Activated T-helper 1 cell treated with Interleukin-2 at 50 U/mL for 16 hours (primary cell): ENCODE measurements around the gene C2CD4C.
"Not testable (repeated sequence)": the region's sequence is repeated elsewhere in the genome, so short reads cannot be mapped to it uniquely, and the experiment has no call there.

Source experiments
- DNase-seq: peaks from one replicate; pipeline ENCODE4 v3.0.0-alpha.2; 2020; ENCODE audit warnings: low read depth

C2CD4C gene, protein sequence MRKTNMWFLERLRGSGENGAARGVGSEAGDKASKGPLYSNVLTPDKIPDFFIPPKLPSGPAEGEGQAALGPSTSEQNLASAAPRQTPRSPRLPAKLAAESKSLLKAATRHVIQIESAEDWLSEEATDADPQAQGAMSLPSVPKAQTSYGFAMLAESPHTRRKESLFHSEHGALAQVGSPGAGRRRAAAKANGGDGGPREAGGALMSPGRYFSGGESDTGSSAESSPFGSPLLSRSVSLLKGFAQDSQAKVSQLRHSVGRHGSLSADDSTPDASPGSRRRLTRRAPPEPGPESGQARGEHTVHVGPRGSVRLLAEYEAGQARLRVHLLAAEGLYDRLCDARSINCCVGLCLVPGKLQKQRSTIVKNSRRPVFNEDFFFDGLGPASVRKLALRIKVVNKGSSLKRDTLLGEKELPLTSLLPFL

DNA sequence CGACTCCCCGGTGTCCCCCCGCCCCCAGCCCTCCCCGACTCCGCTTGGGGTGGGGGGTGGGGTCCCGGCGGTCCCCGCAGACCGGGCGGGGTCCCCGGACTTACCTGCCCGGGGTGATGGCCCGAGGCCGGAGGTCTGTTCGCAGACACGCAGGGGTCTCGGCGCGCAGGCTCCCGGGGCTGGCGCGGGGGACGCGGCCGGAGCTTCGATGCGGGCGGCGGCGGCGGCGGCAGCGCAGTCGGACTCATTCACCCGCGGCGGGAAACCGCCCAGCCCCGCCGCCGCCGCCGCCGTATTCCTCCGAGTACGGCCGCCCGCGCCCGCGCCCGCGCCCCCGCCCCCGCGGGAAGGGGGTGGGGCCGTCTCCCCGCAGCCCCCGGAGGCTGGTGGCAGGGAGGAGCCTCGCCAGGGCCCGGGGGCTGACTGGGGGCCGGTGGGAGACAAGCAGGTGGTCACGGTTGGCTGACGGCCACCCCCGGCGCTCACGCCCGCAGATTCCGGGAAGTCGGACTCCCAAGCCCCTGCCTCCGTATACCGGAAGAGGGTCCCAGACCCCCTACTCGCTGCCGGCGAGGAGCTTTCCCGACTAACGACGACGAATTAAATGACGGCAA, at the start of gene C2CD4C:
TSS of gene C2CD4C (minus strand) at position 246 of the 614 bp plus-strand sequence. CDS start 786 bp downstream, outside the sequence.
- DNase-seq = no peak

DNA sequence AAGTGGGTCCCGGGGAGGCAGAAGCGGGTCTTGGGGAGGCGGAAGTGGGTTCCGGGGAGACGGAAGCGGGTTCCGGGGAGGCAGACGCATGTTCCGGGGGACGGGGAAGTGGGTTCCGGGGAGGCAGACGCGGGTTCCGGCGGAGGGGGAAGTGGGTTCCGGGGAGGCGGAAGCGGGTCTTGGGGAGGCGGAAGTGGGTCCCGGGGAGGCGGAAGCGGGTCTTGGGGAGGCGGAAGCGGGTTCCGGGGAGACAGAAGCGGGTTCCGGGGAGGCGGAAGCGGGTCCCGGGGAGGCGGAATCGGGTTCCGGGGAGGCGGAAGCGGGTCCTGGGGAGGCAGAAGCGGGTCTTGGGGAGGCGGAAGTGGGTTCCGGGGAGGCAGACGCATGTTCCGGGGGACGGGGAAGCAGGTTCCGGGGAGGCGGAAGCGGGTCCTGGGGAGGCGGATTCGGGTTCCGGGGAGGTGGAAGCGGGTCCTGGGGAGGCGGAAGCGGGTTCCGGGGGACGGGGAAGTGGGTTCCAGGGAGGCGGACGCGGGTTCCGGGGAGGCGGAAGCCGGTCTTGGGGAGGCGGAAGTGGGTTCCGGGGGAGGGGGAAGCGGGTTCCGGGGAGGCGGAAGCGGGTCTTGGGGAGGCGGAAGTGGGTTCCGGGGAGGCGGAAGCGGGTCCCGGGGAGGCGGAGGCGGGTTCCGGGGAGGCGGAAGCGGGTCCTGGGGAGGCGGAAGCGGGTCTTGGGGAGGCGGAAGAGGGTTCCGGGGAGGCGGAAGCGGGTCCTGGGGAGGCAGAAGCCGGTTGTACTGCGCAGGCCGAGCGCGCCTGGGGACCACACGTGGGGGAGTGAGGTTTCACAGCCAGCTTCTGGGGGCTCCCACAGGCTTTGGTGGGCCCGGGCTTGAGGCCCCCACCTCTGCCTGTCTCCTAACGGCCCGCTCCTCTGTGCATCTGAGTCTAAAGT, 49.4 kb upstream of the C2CD4C start:
- no peak for DNase-seq

DNA sequence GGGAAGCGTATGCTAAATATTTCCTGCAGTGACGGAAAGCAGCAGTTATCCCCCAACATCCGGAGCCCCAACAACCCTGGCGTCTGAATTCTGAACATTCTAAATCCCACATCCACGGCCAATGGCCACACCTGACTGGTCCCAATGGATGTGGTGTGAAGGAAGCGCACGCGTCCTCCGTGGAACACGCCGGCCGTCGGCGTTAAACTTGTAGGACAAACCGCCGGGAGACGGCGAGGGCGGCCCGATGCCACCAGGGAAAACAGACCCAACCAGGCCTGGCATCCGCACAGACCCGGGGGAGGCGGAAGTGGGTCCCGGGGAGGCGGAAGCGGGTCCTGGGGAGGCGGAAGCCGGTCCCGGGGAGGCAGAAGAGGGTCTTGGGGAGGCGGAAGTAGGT, 48.7 kb upstream of the C2CD4C start:
- no peak for DNase-seq

DNA sequence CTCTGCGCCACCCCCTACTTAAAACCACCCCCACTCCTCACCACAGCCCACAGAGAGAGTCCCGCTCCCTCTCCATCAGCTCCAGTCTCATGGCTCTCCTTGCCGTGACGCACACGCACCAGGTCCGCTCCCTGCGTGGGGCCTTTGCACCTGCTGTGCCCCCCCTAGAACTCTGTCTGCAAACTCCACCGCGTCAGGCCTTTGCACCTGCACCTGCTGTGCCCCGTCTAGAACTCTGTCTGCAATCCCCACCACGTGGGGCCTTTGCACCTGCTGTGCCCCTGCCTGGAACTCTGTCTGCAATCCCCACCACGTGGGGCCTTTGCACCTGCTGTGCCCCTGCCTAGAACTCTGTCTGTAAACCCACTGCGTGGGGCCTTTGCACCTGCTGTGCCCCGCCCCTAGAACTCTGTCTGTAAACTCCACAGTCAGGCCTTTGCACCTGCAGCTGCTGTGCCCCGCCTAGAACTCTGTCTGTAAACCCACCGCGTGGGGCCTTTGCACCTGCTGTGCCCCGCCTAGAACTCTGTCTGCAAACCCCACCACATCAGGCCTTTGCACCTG, 47.7 kb upstream of the C2CD4C start:
- DNase-seq = no peak

DNA sequence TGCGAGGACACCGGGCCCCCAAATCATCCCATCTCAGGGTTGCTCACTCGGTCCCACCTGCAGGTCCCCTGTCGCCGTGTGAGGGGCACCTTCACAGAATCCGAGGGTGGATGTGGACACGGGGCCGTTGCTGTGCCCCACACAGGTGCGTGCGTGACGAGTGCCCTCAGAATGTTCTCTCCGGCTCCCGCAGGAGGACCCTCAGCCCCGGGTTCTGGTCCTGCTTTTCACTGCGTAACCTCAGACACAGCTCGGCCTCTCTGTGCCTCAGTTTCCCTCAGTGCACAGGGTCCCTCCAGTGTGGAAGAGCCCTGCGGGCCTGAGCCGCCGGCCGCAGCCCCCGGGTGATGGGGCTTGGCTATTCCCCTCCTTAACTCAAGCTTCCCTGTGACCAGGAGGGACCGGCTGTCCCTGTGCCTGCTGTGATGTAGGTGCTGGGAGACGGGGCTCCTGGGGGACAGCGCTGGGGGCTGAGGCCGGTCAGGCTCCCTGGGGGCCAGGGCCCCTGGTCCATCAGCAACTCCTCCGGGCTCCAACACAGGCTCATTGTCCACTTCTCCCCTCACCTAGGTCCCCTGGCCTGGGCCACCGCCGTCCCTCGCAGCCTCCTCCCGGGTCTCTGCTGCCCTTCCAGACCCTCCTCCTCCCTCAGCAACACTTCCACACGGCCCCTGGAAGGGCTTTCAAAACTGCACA, 47.1 kb upstream of the C2CD4C start:
- no peak for DNase-seq

DNA sequence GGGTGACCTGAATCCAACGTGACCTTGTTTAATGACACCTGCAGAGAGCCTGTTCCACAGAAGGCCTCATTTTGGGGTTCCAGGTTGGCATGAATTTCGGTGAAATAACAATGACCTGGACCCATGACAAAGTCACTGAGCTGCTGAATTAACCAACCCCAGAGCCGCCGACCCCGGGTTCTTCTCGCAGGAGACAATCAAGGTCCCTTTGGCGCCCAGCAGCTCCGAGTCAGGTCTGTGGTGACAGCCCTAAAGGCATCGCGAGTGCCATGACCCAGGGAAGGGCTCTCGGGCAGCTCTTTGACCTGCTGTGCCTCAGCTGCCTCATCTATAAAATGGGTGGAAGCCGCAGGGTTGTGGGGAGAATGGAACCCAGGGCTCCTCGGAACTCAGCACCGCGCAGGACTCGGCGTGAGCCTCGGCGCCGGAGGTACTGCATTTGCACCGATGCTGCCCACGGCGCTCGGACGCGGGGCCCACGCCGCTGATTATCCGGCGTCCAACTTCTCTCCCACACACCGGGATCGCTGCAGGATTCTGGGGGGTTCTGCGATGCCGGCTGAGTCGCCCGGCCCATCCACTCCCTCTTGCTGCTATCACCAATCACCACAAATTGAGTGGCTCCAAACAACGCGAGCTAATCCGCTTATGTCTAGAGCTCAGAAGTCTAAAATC, 46.2 kb upstream of the C2CD4C start:
- DNase-seq = no peak

DNA sequence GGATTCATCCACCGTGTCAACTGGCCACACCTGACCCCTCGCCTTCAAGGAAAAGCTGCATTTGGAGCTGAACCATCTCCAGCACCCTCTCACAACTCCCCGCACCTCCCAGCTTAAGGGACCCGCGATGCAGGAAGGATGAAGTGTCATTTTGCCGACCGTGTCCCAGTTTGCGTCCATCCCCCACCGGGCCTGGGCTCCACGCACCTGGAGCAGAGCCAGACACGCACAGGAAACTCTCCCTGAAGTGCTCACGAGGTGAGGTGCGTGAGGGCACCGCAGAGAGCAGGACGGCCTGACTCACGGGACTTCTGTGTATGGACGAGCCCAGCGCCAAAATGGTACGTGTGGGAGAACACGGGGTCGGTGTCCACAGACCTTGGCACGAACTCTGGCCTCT, 44.7 kb upstream of the C2CD4C start:
- no peak for DNase-seq

DNA sequence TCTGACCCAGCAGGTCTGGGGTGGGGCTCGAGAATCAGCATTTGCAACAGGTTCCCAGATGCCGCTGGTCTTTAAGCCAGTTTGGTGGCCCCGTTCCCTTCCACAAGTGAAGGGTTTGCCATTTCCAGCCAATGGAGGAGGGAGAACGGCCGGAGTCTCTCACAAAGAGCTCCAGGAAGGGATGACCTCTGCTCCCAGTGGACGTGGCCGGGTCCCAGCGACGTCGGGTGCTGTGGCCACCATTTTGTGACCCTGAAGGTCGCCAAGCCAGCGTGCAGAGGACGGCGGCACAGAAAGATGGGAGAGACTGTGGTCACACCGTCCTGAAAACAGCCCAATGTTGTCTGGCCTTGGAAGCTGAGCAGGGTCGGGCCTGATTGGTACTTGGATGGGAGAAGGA, 43.9 kb upstream of the C2CD4C start:
- DNase-seq = no peak

DNA sequence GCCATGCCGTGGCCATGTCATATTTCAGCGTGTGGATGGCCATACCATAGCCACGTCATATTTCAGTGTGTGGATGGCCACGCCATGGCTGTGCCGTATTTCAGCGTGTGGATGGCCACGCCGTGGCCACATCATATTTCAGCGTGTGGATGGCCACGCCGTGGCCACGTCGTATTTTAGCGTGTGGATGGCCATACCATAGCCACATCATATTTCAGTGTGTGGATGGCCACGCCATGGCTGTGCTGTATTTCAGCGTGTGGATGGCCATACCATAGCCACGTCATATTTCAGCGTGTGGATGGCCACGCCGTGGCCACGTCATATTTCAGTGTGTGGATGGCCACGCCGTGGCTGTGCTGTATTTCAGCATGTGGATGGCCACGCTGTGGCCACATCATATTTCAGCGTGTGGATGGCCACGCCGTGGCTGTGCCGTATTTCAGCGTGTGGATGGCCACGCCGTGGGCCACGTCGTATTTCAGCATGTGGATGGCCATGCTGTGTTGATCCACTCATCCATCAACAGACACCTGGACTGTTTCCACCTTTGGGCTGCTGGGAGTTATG, 42.0 kb upstream of the C2CD4C start:
- DNase-seq = not testable (repeated sequence)

DNA sequence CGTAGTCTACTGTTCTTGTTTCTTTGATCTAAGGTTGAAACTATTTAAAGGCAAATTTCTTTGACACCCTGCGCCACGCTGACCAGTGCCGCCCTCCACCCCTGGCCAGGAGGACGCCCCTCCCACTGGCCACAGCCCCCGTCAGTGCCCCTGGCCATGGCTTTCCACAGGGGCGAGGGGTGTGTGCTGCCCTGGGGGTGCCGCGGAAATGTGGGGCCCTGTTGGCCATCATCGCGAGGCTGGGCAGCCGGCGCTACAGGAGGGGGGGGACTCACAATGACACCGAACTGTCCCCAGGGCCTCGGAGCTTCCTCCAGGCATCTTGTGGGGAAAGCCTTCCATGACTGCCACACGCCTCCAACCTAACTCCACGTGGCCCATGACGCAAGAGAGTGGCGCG, 41.0 kb upstream of the C2CD4C start:
- no peak for DNase-seq

DNA sequence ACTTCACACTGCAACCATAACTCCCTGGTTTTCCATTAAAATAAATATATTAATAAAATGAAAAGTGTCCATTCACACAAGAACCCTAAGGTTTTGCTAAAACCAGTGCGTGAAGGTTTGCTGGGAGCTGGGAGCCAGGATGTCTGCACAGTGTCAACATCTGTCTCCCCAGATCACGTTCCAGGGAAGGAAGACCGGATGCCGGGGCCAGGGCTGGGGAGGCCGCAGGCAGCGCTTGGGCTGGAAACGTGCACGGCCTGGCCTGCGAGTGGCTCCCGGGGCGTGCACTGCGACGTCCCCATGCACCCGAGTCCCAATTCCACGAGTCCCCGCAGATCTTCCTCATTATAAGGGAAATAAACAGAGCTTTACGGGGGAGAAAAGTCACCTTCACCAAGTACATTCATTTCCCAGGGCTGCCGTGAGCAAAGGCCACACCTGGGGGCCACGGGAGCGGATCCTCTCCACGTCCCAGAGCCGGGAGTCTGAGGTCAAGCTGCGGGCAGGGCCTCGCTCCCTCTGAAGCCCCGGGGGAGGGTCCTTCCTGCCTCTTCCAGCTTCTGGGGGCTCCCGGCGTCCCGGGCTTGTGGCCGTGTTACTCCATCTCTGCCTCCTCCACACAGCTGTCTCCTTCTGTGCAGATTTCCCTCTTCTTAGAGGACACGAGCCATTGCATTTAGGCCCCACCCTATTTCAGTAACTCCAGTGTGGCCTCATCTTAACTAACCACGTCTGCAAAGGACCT, 39.0 kb upstream of the C2CD4C start:
- no peak for DNase-seq

DNA sequence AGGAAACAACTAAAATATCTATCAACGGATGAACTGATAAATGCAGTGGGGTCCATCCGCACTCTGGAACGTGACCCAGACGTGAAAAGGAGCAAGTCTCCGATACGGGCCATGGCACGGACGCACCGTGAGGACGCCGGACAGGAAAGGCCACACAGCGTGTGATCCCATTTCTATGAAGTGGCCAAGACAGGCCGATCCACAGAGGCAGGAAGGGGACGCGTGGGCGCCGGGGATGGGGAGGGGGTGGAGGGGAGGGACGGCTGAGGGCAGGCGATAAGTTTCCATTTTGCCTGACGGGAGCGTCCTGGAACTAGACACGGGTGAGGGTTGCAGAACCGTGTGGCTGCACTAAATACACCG, 38.1 kb upstream of the C2CD4C start:
- DNase-seq = no peak

DNA sequence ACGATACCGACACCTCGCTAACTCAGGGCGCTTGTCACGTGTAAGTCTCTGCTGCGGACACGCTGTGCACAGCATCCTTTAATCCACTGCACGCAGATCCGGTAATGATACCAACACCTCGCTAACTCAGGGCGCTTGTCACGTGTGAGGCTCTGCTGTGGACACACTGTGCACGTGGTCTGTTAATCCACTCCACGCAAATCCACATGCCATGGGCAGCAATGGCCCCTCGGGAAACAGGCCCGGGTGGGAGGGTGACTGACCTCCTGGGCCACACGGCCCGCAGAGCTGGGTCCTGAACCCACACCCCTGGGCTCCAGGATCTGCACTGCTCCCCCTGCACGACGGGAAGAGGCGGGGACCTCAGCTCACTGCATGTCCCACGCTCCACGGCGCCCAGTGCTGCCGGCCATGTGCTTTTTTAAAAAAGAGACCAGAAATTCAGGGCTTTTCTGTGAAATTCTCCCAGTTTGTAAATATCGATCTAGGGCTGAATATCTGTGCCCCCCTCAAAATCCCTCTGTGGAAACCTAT, 35.8 kb upstream of the C2CD4C start:
- no peak for DNase-seq

DNA sequence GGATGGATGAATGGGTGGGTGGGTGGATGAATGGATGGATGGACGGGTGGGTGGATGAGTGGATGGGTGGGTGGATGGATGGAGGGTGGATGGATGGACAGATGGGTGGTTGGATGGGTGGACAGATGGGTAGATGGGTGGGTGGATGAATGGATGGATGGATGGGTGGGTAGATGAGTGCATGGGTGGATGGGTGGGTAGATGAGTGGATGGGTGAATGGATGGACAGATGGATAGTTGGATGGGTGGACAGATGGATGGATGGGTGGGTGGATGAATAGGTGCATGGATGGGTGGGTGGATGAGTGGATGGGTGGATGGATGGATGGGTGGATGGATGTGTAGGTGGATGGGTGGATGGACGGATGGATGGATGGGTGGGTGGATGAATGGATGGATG, 34.1 kb upstream of the C2CD4C start:
- no peak for DNase-seq

DNA sequence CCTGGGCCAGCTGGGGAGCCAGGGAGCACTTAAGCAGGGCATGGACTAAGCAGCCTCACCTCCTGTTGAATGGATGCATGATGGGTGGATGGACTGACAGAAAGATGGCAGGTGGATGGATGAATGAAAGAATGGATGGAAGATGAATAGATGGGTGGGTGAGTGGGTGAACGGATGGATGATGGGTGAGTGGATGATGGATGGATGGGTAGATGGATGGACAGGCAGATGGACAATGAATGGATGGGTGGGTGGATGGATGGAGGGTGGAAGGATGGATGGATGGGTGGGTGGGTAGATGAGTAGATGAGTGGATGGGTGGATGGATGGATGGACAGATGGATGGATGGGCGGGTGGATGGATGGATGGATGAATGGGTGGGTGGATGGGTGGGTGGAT, 33.1 kb upstream of the C2CD4C start:
- DNase-seq = no peak

DNA sequence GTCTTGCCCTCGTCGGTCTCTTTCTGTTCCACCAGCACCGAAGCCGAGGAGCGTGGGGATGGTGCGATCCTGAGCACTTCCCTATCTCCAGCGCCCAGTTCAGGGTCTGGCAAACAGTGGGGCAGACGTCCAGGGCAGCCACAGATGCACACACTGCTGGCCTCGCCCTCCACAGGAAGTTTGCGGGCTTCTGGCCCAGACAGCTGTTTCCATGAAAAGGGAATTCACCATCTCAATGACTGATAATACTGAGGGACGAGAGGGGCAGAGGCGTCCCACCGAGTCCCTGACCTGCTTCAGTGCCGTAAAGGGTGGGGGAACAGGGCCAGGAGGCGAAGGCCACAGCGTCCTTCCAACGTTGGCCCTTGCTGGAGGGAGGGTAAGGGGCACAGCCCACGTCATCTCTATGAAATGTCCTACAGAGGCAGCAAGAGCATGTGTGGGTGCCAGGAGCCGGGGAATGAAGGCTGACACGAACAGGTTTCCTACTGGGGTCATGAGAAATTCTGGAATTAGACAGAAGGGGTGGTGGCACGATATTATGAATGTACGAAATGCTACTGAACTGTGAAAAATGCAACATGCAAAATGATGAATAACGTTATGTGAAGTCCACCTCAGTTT, 32.4 kb upstream of the C2CD4C start:
- no peak for DNase-seq

DNA sequence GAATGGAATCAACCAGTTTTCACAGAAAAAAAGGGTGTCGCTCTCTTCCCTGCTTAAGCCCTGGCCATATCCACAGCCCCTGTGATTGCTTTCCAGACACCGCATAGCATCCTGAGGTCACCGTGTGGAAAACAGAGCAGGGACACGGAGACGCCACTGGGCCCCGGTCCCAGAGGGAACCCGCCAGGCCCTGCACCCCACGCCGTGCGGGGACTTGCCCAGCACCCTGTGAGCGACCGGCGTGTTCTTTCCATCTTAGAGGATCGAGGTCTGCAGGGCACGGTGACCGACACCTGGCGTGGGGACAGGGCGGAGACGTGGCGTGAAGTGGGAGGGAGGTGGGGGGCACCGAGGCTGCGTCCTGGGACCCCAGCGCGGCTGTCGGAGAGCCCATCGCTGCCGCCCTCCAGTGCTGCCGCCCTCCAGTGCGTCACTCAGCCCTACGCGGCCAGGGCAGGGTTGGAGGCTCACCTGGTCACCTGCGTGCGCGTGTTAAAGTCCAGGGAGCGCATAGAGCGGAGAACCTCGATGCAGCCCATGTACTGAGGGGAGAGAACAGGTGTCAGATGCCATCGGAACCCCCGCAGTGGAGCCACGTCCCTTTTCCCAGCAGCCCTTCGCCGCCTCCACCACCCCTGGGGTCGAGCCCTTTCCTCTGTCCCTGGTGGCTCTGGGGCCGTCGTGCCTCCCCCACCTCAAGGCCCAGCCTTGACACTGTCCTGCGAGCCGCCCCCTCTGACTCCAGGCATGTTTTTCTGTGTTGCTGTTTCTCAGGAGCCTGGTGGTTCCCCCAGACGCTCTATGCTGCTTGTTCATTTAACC, 31.7 kb upstream of the C2CD4C start:
- no peak for DNase-seq

DNA sequence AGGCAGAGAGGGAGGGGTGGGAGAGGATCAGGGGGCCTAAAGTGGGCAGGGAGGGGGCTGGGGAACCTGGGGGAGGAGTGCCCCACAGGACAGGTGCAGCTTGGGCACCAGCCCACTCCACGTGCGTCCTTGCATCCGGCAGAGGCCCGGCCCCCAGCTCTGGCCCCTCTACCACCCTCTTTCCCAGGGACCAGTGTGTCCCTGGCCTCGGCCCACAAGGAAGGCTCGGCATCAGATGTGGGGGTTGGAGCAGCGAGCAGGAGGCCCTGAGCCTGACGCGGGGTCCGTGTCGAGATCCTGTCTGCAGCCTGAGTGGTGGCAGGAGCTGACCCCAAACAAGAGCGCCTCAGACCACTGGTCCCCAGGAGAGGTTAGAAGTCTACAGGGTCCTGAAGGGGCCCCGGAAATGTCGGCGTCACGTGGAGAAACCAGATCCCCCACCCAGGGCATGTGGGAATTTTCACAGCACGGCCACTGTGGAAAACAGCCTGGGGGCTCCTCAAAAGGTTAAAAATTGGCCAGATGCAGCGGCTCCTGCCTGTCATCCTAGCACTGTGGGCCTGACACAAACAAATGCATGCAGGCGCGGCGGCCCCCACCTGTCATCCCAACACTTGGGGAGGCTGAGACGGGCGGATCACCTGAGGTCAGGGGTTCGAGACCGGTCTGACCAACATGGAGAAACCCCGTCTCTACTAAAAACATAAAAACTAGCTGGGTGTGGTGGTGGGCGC, 30.4 kb upstream of the C2CD4C start:
- no peak for DNase-seq
